Suppressor macrophage treated with lipopolysaccharide for 4 hours (primary cell): ENCODE measurements around the gene FBXO31.
"Not testable (repeated sequence)": the region's sequence is repeated elsewhere in the genome, so short reads cannot be mapped to it uniquely, and the experiment has no call there.

Experiments used
- DNase-seq: peaks from one replicate; pipeline ENCODE4 v3.0.0-alpha.2; 2020

Gene FBXO31

GRCh38 chr16:87360862-87361610 is 22.5 kb downstream of the FBXO31 start:
- no peak for DNase-seq

GRCh38 chr16:87359121-87359520 is 24.5 kb downstream of the FBXO31 start:
- no peak for DNase-seq

GRCh38 chr16:87358696-87359095 is 24.9 kb downstream of the FBXO31 start:
- no peak for DNase-seq

GRCh38 chr16:87358250-87358649 is 25.3 kb downstream of the FBXO31 start:
- no peak for DNase-seq

GRCh38 chr16:87356491-87356853 is 27.1 kb downstream of the FBXO31 start:
- no peak for DNase-seq

GRCh38 chr16:87353613-87354012 is 30.0 kb downstream of the FBXO31 start:
- no peak for DNase-seq

- no peak for DNase-seq
Observed at GRCh38 chr16:87352818-87353217, 30.8 kb downstream of the FBXO31 start.

GRCh38 chr16:87351320-87351698 is 32.3 kb downstream of the FBXO31 start:
- no peak for DNase-seq

GRCh38 chr16:87350681-87351319 is 32.8 kb downstream of the FBXO31 start:
- no peak for DNase-seq

- no peak for DNase-seq
Observed at GRCh38 chr16:87350031-87350430, 33.5 kb downstream of the FBXO31 start.

- DNase-seq, result no peak
Observed at GRCh38 chr16:87348616-87349157, 34.9 kb downstream of the FBXO31 start.

GRCh38 chr16:87347932-87348615 is 35.5 kb downstream of the FBXO31 start:
- no peak for DNase-seq

GRCh38 chr16:87346517-87347060 is 37.0 kb downstream of the FBXO31 start:
- no peak for DNase-seq

GRCh38 chr16:87345726-87346424 is 37.7 kb downstream of the FBXO31 start:
- no peak for DNase-seq

- no peak for DNase-seq
Observed at GRCh38 chr16:87344931-87345631, 38.5 kb downstream of the FBXO31 start.

- no peak for DNase-seq
Observed at GRCh38 chr16:87344165-87344930, 39.2 kb downstream of the FBXO31 start.

- no peak for DNase-seq
Observed at GRCh38 chr16:87343753-87344050, 39.9 kb downstream of the FBXO31 start.

GRCh38 chr16:87342978-87343752 is 40.4 kb downstream of the FBXO31 start:
- no peak for DNase-seq

GRCh38 chr16:87342504-87342903 is 41.1 kb downstream of the FBXO31 start:
- DNase-seq, result no peak

- DNase-seq, result no peak
Observed at GRCh38 chr16:87340198-87340597, 43.4 kb downstream of the FBXO31 start.

GRCh38 chr16:87339724-87340105 is 43.9 kb downstream of the FBXO31 start:
- not testable (repeated sequence) for DNase-seq
